ENCODE results near the gene ATG2A.

ATG2A gene

GRCh38 chr11:64870176-64870892, 46.7 kb downstream of the ATG2A start:
- no peak for DNase-seq (ENCODE audit: low read depth)

GRCh38 chr11:64869571-64870175, 47.3 kb downstream of the ATG2A start:
- no peak for DNase-seq (ENCODE audit: low read depth)

- DNase-seq (ENCODE audit: low read depth), result no peak
Measured at GRCh38 chr11:64868904-64869570, 48.0 kb downstream of the ATG2A start.

- no peak for DNase-seq (ENCODE audit: low read depth)
Measured at GRCh38 chr11:64867748-64868462, 49.1 kb downstream of the ATG2A start.

- DNase-seq (ENCODE audit: low read depth), result no peak
Measured at GRCh38 chr11:64866173-64866491, 50.9 kb downstream of the ATG2A start.

GRCh38 chr11:64865286-64866172, 51.5 kb downstream of the ATG2A start:
- DNase-seq (ENCODE audit: low read depth), result no peak

GRCh38 chr11:64864473-64865285, 52.3 kb downstream of the ATG2A start:
- DNase-seq (ENCODE audit: low read depth), result peak; percentile 56

- no peak for DNase-seq (ENCODE audit: low read depth)
Measured at GRCh38 chr11:64864135-64864472, 52.9 kb downstream of the ATG2A start.

- no peak for DNase-seq (ENCODE audit: low read depth)
Measured at GRCh38 chr11:64863391-64864060, 53.5 kb downstream of the ATG2A start.

- DNase-seq (ENCODE audit: low read depth), result no peak
Measured at GRCh38 chr11:64862987-64863390, 54.0 kb downstream of the ATG2A start.

- no peak for DNase-seq (ENCODE audit: low read depth)
Measured at GRCh38 chr11:64861227-64861975, 55.6 kb downstream of the ATG2A start.

- DNase-seq (ENCODE audit: low read depth), result peak; percentile 49
Measured at GRCh38 chr11:64859542-64860414, 57.2 kb downstream of the ATG2A start.

- DNase-seq (ENCODE audit: low read depth), result no peak
Measured at GRCh38 chr11:64858467-64859263, 58.3 kb downstream of the ATG2A start.

GRCh38 chr11:64857485-64857884, 59.5 kb downstream of the ATG2A start:
- no peak for DNase-seq (ENCODE audit: low read depth)

- peak; percentile 51 for DNase-seq (ENCODE audit: low read depth)
Measured at GRCh38 chr11:64856382-64857227, 60.4 kb downstream of the ATG2A start.

- no peak for DNase-seq (ENCODE audit: low read depth)
Measured at GRCh38 chr11:64855596-64856304, 61.3 kb downstream of the ATG2A start.

Measured in stimulated activated CD8-positive, alpha-beta memory T cell treated with anti-CD3 and anti-CD28 coated beads, Interleukin-4, amount 100 ng/mL, for 24 hours (primary cell).